DND-41 (cell line): Measurements from ENCODE around the gene NID2.

ENCODE experiments used
- ATAC-seq: fragments of 200-7000 bp; cut with Tn5 transposase; 3 replicates; pipeline ENCODE4 v1.9.1; 2021; ENCODE audit warnings: low read depth; ENCODE audit not compliant: insufficient read depth
- DNase-seq: peaks from one replicate; pipeline ENCODE4 v3.0.0-alpha.2; 2020
- H2AFZ ChIP-seq: 2 replicates; pipeline ENCODE4 v1.6.0; 2012; ENCODE audit warnings: low read depth, low read length
- H3K27ac ChIP-seq: 2 replicates; pipeline ENCODE4 v1.5.1; 2012; ENCODE audit warnings: low read length, inconsistent platforms
- H3K27me3 ChIP-seq: fragments of 200-600 bp; sonication (generic); 2 replicates; pipeline ENCODE4 v1.6.0; 2012; ENCODE audit warnings: low read length, mild to moderate bottlenecking, inconsistent platforms; ENCODE audit not compliant: insufficient read depth, poor library complexity
- H3K36me3 ChIP-seq: 2 replicates; pipeline ENCODE4 v1.5.1; 2012; ENCODE audit warnings: low read length, inconsistent platforms; ENCODE audit not compliant: insufficient read depth
- H3K4me1 ChIP-seq: 2 replicates; pipeline ENCODE4 v1.5.1; 2012; ENCODE audit warnings: mild to moderate bottlenecking, low read length; ENCODE audit not compliant: insufficient read depth
- H3K4me2 ChIP-seq: 2 replicates; pipeline ENCODE4 v1.6.0; 2012; ENCODE audit warnings: mild to moderate bottlenecking, moderate library complexity, low read length, inconsistent platforms; ENCODE audit not compliant: insufficient read depth
- H3K4me3 ChIP-seq, 2 experiments: fragments of 200-600 bp in 1 of 2; shearing (Covaris generic) in 1 of 2; 2 replicates each; pipeline ENCODE4 v1.5.1; 2012 to 2016; ENCODE audit warnings: inconsistent platforms in 2 of 2, low read length in 2 of 2, mild to moderate bottlenecking in 2 of 2, low read depth in 1 of 2, moderate library complexity in 1 of 2
- H3K79me2 ChIP-seq: 2 replicates; pipeline ENCODE4 v1.6.0; 2012; ENCODE audit warnings: low read length, inconsistent platforms; ENCODE audit not compliant: insufficient read depth
- H3K9ac ChIP-seq: 2 replicates; pipeline ENCODE4 v1.6.0; 2012; ENCODE audit warnings: low read depth, mild to moderate bottlenecking, inconsistent platforms, low read length, moderate library complexity
- H3K9me3 ChIP-seq: 2 replicates; pipeline ENCODE4 v1.5.1; 2012; ENCODE audit warnings: low read length, moderate library complexity, mild to moderate bottlenecking, inconsistent platforms; ENCODE audit not compliant: insufficient read depth, severe bottlenecking
- H4K20me1 ChIP-seq: 2 replicates; pipeline ENCODE4 v1.6.0; 2012; ENCODE audit warnings: low read length; ENCODE audit not compliant: insufficient read depth
- EZH2 ChIP-seq: IDR thresholded peaks from 3 replicates; pipeline ENCODE4 v1.6.1; 2012; ENCODE audit warnings: borderline replicate concordance, low read depth, mild to moderate bottlenecking, moderate library complexity, low read length, inconsistent platforms; ENCODE audit not compliant: severe bottlenecking
- TF ChIP-seq, protein P1 (sequence below): IDR thresholded peaks from 2 replicates; pipeline ENCODE4 v1.5.1; 2012; ENCODE audit warnings: borderline replicate concordance, low read length, moderate library complexity, mild to moderate bottlenecking; ENCODE audit not compliant: poor library complexity, severe bottlenecking; ENCODE audit errors: extremely low read depth

The NID2 gene

GRCh38 chr14:52055167-52055566, 13.7 kb downstream of the NID2 start:
- no peaks in the 10 kb centered on the region for H3K79me2 ChIP-seq
- H3K4me1 ChIP-seq, result no peaks in the 10 kb centered on the region
- ATAC-seq (no peak), DNase-seq (no peak)
- no peak for TF ChIP-seq EZH2
- TF ChIP-seq, protein P1, sequence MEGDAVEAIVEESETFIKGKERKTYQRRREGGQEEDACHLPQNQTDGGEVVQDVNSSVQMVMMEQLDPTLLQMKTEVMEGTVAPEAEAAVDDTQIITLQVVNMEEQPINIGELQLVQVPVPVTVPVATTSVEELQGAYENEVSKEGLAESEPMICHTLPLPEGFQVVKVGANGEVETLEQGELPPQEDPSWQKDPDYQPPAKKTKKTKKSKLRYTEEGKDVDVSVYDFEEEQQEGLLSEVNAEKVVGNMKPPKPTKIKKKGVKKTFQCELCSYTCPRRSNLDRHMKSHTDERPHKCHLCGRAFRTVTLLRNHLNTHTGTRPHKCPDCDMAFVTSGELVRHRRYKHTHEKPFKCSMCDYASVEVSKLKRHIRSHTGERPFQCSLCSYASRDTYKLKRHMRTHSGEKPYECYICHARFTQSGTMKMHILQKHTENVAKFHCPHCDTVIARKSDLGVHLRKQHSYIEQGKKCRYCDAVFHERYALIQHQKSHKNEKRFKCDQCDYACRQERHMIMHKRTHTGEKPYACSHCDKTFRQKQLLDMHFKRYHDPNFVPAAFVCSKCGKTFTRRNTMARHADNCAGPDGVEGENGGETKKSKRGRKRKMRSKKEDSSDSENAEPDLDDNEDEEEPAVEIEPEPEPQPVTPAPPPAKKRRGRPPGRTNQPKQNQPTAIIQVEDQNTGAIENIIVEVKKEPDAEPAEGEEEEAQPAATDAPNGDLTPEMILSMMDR, result no peak
- H3K4me3 ChIP-seq, result no peak overlapping the region
- H2AFZ ChIP-seq, result no peak overlapping the region
- H3K27ac ChIP-seq, result no peak overlapping the region
- no peaks in the 10 kb centered on the region for H3K27me3 ChIP-seq
- H3K9me3 ChIP-seq, result no peaks in the 10 kb centered on the region
- H3K36me3 ChIP-seq, result no peaks in the 10 kb centered on the region
- H4K20me1 ChIP-seq, result no peaks in the 10 kb centered on the region
- H3K9ac ChIP-seq, result no peak overlapping the region
- no peak overlapping the region for H3K4me2 ChIP-seq

DNA sequence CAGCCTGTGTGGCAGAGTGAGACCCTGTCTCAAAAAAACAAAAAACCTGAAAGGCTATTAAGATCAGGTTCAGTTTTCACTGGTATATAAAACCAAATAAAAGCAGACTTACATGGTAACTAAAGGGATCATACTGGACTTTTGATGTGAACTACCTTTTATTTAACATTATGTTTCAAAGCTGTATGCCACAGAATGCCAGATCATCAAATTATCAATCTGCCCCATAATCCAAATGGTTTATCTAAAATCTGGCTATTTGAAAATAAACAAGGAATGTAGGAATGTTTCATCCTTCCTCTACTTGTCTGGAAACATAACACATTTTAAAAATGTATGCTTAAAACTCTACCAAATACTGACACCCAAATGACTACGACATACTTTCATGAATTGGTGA, 14.2 kb downstream of the NID2 start:
- no peak overlapping the region for H3K4me2 ChIP-seq
- H3K4me3 ChIP-seq, result no peak overlapping the region
- no peaks in the 10 kb centered on the region for H4K20me1 ChIP-seq
- H3K9ac ChIP-seq, result no peak overlapping the region
- H3K27me3 ChIP-seq, result no peaks in the 10 kb centered on the region
- no peaks in the 10 kb centered on the region for H3K36me3 ChIP-seq
- H2AFZ ChIP-seq, result no peak overlapping the region
- H3K9me3 ChIP-seq, result no peaks in the 10 kb centered on the region
- no peak overlapping the region for H3K27ac ChIP-seq
- H3K4me1 ChIP-seq, result no peaks in the 10 kb centered on the region
- ATAC-seq (no peak), DNase-seq (no peak)
- TF ChIP-seq EZH2, result no peak
- TF ChIP-seq, protein P1, result no peak
- no peaks in the 10 kb centered on the region for H3K79me2 ChIP-seq

GRCh38 chr14:52053044-52053443, 15.8 kb downstream of the NID2 start:
- no peaks in the 10 kb centered on the region for H3K9me3 ChIP-seq
- no peaks in the 10 kb centered on the region for H3K4me1 ChIP-seq

More at GRCh38 chr14:52053044-52053443, 15.8 kb downstream of the NID2 start:
- Histone ChIP-seq H3K9ac (no peak overlapping the region), H3K79me2 (no peaks in the 10 kb centered on the region), H3K27ac (no peak overlapping the region), H3K4me2 (no peak overlapping the region), H3K36me3 (no peaks in the 10 kb centered on the region), H3K27me3 (no peaks in the 10 kb centered on the region), H3K4me3 (no peak overlapping the region), H2AFZ (no peak overlapping the region), H4K20me1 (no peaks in the 10 kb centered on the region)
- TF ChIP-seq EZH2, result no peak
- TF ChIP-seq, protein P1, result no peak
- ATAC-seq, result no peak; the same call in 2 of the 3 replicates
- DNase-seq, result no peak
